ENCODE measurements around the gene MYO5B. TPM values are rescaled to one million over a fixed set of nuclear protein-coding genes. Genes with fewer than 3 reads are reported as not detected.

Gene MYO5B
- total RNA-seq, 4 donors from 2014 or later: 2.0 to 13.9 (median 5.3) TPM

DNA sequence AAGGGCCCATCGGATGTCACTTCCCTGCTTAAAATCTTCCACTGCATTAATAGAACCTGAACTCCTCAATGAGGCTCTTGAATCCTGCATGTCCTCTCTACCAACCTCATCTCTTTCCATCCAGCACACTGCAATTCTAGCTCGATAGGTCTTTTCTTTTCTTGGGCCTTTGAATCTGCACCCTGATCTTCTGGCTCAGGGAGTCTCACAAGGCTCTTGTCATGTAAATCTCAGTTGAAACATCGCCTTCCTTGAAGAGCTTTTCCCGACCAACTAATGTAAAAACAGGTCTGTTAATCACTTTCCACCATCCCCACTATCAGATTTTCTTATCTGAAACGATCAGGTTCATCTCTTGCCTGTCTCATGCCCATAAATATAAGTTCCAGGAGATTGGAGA is 120.5 kb downstream of the MYO5B start:
- no peak overlapping the region for H3K27ac ChIP-seq (replicated peaks in 1 of 4)
- no peak overlapping the region for H3K4me3 ChIP-seq
- peaks cover 0 to 13% (median 3%) of the 10 kb centered on the region in 4 donors for H3K4me1 ChIP-seq
- intact Hi-C loops (cut with DNase I): no loop called here
- no peak for DNase-seq (ENCODE audit: extremely low spot score)
- no peaks in the 10 kb centered on the region for H3K9me3 ChIP-seq
- H3K36me3 ChIP-seq: no peaks in the 10 kb centered on the region
- no peak for TF ChIP-seq EP300 (IDR thresholded peaks at IDR 0.05)
- no peak for TF ChIP-seq POLR2AphosphoS5 (IDR thresholded peaks at IDR 0.05)
- TF ChIP-seq POLR2A (IDR thresholded peaks at IDR 0.05; ENCODE audit: low read depth): no peak
- TF ChIP-seq, protein P1, sequence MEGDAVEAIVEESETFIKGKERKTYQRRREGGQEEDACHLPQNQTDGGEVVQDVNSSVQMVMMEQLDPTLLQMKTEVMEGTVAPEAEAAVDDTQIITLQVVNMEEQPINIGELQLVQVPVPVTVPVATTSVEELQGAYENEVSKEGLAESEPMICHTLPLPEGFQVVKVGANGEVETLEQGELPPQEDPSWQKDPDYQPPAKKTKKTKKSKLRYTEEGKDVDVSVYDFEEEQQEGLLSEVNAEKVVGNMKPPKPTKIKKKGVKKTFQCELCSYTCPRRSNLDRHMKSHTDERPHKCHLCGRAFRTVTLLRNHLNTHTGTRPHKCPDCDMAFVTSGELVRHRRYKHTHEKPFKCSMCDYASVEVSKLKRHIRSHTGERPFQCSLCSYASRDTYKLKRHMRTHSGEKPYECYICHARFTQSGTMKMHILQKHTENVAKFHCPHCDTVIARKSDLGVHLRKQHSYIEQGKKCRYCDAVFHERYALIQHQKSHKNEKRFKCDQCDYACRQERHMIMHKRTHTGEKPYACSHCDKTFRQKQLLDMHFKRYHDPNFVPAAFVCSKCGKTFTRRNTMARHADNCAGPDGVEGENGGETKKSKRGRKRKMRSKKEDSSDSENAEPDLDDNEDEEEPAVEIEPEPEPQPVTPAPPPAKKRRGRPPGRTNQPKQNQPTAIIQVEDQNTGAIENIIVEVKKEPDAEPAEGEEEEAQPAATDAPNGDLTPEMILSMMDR (IDR thresholded peaks at IDR 0.05): no peak
- WGBS: 89% methylated on average over 5 of the region's 5 CpGs
- H3K27me3 ChIP-seq: peaks cover 0 to 10% (median 0%) of the 10 kb centered on the region in 4 donors

DNA sequence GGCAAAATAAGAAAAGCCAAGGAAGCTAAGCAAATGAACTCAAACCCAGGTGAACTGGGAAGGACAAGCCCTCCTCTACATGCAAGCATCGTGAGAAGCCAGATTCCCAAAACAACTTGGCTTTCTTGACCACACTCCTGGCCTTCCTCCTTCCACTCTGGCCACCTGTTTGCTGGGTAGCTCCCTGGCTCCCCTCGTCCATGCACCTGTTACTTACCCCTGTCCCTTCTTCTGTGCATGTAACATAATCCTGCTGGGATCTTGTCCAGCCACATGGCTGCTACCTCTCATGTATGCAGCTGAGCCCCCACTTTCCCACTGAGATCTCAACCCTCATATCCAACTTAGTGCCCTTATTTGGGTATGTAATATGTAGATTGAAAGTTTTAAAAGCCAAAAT is 121.6 kb downstream of the MYO5B start:
- Histone ChIP-seq H3K36me3 (no peaks in the 10 kb centered on the region), H3K9me3 (no peaks in the 10 kb centered on the region), H3K4me3 (no peak overlapping the region), H3K27me3 (peaks cover 0 to 10% (median 0%) of the 10 kb centered on the region in 4 donors), H3K27ac (replicated peaks in 1 of 4) (no peak overlapping the region), H3K4me1 (peaks cover 0 to 10% (median 2%) of the 10 kb centered on the region in 4 donors)
- TF ChIP-seq, protein P1 (IDR thresholded peaks at IDR 0.05): no peak
- TF ChIP-seq POLR2AphosphoS5 (IDR thresholded peaks at IDR 0.05): no peak
- TF ChIP-seq POLR2A (IDR thresholded peaks at IDR 0.05; ENCODE audit: low read depth): no peak
- TF ChIP-seq EP300 (IDR thresholded peaks at IDR 0.05): no peak
- intact Hi-C loops (cut with DNase I): no loop called here
- WGBS: 81% methylated on average over 2 of the region's 2 CpGs
- DNase-seq (ENCODE audit: extremely low spot score): no peak

DNA sequence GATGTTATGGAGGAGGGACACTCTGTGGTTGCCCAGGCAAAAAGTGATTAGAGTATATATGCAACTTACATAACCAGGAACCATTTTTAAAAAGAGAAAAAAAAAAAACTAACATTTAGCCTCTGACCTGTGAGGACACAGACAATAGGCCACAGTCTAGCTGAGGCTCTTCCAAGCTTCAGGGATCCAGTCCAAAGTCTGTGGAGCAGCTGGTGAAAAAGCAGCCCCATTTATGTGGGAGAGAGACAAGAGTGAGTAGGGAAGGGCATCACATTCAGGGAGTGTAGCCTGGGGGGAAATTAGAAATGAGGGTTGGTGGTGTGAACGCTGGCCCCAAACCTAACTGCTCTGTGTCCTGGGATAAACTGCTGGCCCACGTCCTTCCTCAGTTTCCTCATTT is 122.8 kb downstream of the MYO5B start:
- no peak overlapping the region for H3K27ac ChIP-seq (replicated peaks in 1 of 4)
- WGBS: 88% methylated on average over 2 of the region's 2 CpGs
- H3K4me3 ChIP-seq: no peak overlapping the region
- DNase-seq (ENCODE audit: extremely low spot score): no peak
- no peaks in the 10 kb centered on the region for H3K9me3 ChIP-seq
- no peaks in the 10 kb centered on the region for H3K36me3 ChIP-seq
- peaks cover 0 to 10% (median 2%) of the 10 kb centered on the region in 4 donors for H3K4me1 ChIP-seq
- peaks cover 0 to 10% (median 0%) of the 10 kb centered on the region in 4 donors for H3K27me3 ChIP-seq
- TF ChIP-seq, protein P1 (IDR thresholded peaks at IDR 0.05): no peak
- TF ChIP-seq POLR2AphosphoS5 (IDR thresholded peaks at IDR 0.05) (no peak), EP300 (IDR thresholded peaks at IDR 0.05) (no peak), POLR2A (IDR thresholded peaks at IDR 0.05; ENCODE audit: low read depth) (no peak)
- intact Hi-C loops (cut with DNase I): no loop called here

DNA sequence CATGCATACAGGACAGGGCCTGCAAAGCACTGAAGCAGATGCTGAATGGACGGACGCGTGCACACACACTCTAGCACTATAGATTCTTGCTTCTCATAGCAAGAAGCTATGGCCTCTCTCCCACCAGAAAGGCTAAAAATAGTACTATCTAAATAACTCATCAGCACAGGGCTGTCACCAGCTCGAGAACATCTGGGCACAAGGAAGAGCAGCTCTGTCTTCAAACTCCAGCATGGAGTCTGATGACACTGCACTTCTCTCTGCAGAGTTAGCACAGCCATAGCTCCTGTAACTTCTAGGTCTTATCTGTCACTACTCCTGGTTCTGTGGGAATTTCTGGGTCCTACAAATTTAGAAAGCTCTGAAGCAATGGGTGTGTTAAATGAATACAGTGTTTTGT is 123.5 kb downstream of the MYO5B start:
- DNase-seq (ENCODE audit: extremely low spot score): no peak
- Histone ChIP-seq H3K36me3 (no peaks in the 10 kb centered on the region), H3K9me3 (no peaks in the 10 kb centered on the region), H3K27ac (replicated peaks in 1 of 4) (no peak overlapping the region), H3K4me3 (no peak overlapping the region), H3K27me3 (peaks cover 0 to 10% (median 0%) of the 10 kb centered on the region in 4 donors), H3K4me1 (peaks cover 0 to 10% (median 2%) of the 10 kb centered on the region in 4 donors)
- TF ChIP-seq POLR2AphosphoS5 (IDR thresholded peaks at IDR 0.05) (no peak), POLR2A (IDR thresholded peaks at IDR 0.05; ENCODE audit: low read depth) (no peak), EP300 (IDR thresholded peaks at IDR 0.05) (no peak)
- TF ChIP-seq, protein P1 (IDR thresholded peaks at IDR 0.05): no peak
- intact Hi-C loops (cut with DNase I): no loop called here
- WGBS: 78% methylated on average over 4 of the region's 4 CpGs

DNA sequence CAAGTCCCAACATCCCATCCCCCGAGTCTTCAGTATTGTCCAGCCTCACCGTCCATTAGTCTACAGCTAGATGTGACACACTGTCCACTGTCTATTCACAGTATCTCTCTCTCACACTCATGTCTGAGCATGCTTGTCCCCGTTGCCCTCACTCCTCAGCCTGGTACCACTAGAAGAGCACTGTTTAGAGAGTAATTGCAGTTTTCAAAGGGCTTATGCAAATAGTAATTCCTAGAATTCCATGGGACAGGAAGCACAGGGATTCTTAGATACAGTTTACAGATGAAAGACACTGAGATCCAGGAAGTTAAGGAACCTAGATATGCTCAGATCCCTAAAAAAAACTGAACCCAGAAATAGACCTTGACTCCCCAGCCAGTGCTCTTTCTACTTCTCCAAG is 125.5 kb downstream of the MYO5B start:
- Histone ChIP-seq H3K4me3 (no peak overlapping the region), H3K27me3 (no peaks in the 10 kb centered on the region), H3K36me3 (no peaks in the 10 kb centered on the region), H3K4me1 (peaks cover 0 to 10% (median 0%) of the 10 kb centered on the region in 4 donors), H3K9me3 (no peaks in the 10 kb centered on the region), H3K27ac (replicated peaks in 1 of 4) (no peak overlapping the region)
- TF ChIP-seq POLR2A (IDR thresholded peaks at IDR 0.05; ENCODE audit: low read depth) (no peak), EP300 (IDR thresholded peaks at IDR 0.05) (no peak)
- DNase-seq (ENCODE audit: extremely low spot score): no peak
- intact Hi-C loops (cut with DNase I): no loop called here
- WGBS: 89% methylated on average over 3 of the region's 3 CpGs

Data from esophagus muscularis mucosa (tissue), 4 donors.